SU-DHL-6 (cell line): ENCODE measurements around the gene APOBEC2.

Experiments used
- H2AFZ ChIP-seq: fragments of 200-600 bp; sonication (generic); 2 replicates; pipeline ENCODE4 v1.6.1; 2014; ENCODE audit warnings: low read depth, mild to moderate bottlenecking, moderate library complexity, mixed read lengths, antibody characterized with exemption, low read length; ENCODE audit not compliant: severe bottlenecking
- H3F3A ChIP-seq: fragments of 200-600 bp; shearing (Covaris generic); 2 replicates; pipeline ENCODE4 v1.6.0; 2016; ENCODE audit warnings: antibody characterized with exemption, mild to moderate bottlenecking; ENCODE audit not compliant: insufficient read depth
- H3K27ac ChIP-seq: fragments of 200-600 bp; sonication (generic); 2 replicates; pipeline ENCODE4 v1.5.1; 2016; ENCODE audit warnings: low read depth, mild to moderate bottlenecking, low read length, moderate library complexity, mixed read lengths
- H3K27me3 ChIP-seq: fragments of 200-600 bp; sonication (generic), shearing (Covaris generic); 2 replicates; pipeline ENCODE4 v1.6.0; 2014; ENCODE audit warnings: mild to moderate bottlenecking, low read length
- H3K36me3 ChIP-seq: fragments of 200-600 bp; sonication (generic); 2 replicates; pipeline ENCODE4 v1.6.1; 2014; ENCODE audit warnings: mild to moderate bottlenecking, low read length, mixed read lengths
- H3K4me2 ChIP-seq: fragments of 300-600, 200-600 bp; shearing (Covaris generic), sonication (generic); 2 replicates; pipeline ENCODE4 v1.6.0; 2014; ENCODE audit warnings: low read length, low read depth, mild to moderate bottlenecking; ENCODE audit not compliant: poor library complexity, severe bottlenecking
- H3K4me3 ChIP-seq: fragments of 200-600 bp; sonication (generic); 2 replicates; pipeline ENCODE4 v1.5.1; 2014; ENCODE audit warnings: antibody characterized with exemption, low read length, mild to moderate bottlenecking, mixed read lengths; ENCODE audit not compliant: insufficient read depth, poor library complexity, severe bottlenecking
- H3K79me2 ChIP-seq: fragments of 200-600 bp; sonication (generic); 2 replicates; pipeline ENCODE4 v1.6.1; 2014; ENCODE audit warnings: mild to moderate bottlenecking, low read length, moderate library complexity; ENCODE audit not compliant: insufficient read depth
- H3K9ac ChIP-seq: fragments of 200-600 bp; sonication (generic); 2 replicates; pipeline ENCODE4 v1.7.0; 2014; ENCODE audit warnings: mild to moderate bottlenecking, low read length
- H3K9me2 ChIP-seq: fragments of 200-600 bp; sonication (generic); replicated peaks from 2 replicates; pipeline ENCODE4 v1.6.1; 2014; ENCODE audit warnings: low read length; ENCODE audit not compliant: insufficient read depth
- H3K9me3 ChIP-seq: fragments of 200-600 bp; sonication (generic); 2 replicates; pipeline ENCODE4 v1.6.1; 2014; ENCODE audit warnings: low read length, mixed read lengths; ENCODE audit not compliant: insufficient read depth
- H4K20me1 ChIP-seq: fragments of 200-600 bp; sonication (generic); 2 replicates; pipeline ENCODE4 v1.6.1; 2014; ENCODE audit warnings: low read depth, mild to moderate bottlenecking, antibody characterized with exemption, low read length, moderate library complexity, mixed read lengths
- EZH2phosphoT487 ChIP-seq: fragments of 200-600 bp; sonication (generic), shearing (Covaris generic); conservative IDR thresholded peaks from 2 replicates; pipeline ENCODE4 v1.6.1; 2018; ENCODE audit warnings: mild to moderate bottlenecking, antibody characterized with exemption, low read length, moderate library complexity, mixed read lengths
- TF ChIP-seq, protein P1 (sequence below): fragments of 200-600 bp; sonication (generic); IDR thresholded peaks from one replicate; pipeline ENCODE4 v1.5.1; 2017; ENCODE audit warnings: antibody characterized with exemption, mild to moderate bottlenecking, low read length, moderate library complexity; ENCODE audit not compliant: insufficient read depth, poor library complexity, severe bottlenecking

Gene APOBEC2

DNA sequence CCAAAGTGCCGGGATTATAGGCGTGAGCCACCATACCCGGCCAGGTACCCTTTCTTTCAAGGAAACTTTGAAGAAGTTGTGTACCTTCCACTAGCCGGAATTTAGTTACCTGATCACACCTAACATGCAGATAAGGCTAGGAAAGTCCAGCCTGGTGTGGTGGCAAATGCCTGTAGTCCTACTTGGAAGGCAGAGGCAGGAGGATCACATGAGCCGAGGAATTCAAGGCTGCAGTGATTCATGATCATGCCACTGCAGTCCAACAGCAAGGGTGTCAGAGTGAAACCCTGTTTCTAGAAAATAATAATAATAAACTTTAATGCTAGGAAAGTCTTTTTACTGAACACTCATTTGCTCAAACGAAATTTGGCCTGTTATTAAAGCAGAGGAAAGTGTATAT, 40.7 kb downstream of the APOBEC2 start:
- H3K36me3 ChIP-seq, result peaks cover 81% of the 10 kb centered on the region
- no peaks in the 10 kb centered on the region for H3K9me2 ChIP-seq
- H3F3A ChIP-seq, result peaks cover 3% of the 10 kb centered on the region; the same call in 1 of the 2 replicates
- no peaks in the 10 kb centered on the region for H3K27me3 ChIP-seq
- H3K9me3 ChIP-seq, result no peaks in the 10 kb centered on the region
- H3K4me2 ChIP-seq, result no peak overlapping the region
- no peak overlapping the region for H3K9ac ChIP-seq
- no peaks in the 10 kb centered on the region for H3K79me2 ChIP-seq
- no peak for TF ChIP-seq EZH2phosphoT487
- TF ChIP-seq, protein P1, sequence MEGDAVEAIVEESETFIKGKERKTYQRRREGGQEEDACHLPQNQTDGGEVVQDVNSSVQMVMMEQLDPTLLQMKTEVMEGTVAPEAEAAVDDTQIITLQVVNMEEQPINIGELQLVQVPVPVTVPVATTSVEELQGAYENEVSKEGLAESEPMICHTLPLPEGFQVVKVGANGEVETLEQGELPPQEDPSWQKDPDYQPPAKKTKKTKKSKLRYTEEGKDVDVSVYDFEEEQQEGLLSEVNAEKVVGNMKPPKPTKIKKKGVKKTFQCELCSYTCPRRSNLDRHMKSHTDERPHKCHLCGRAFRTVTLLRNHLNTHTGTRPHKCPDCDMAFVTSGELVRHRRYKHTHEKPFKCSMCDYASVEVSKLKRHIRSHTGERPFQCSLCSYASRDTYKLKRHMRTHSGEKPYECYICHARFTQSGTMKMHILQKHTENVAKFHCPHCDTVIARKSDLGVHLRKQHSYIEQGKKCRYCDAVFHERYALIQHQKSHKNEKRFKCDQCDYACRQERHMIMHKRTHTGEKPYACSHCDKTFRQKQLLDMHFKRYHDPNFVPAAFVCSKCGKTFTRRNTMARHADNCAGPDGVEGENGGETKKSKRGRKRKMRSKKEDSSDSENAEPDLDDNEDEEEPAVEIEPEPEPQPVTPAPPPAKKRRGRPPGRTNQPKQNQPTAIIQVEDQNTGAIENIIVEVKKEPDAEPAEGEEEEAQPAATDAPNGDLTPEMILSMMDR, result no peak
- no peak overlapping the region for H2AFZ ChIP-seq
- H3K4me3 ChIP-seq, result no peak overlapping the region
- no peak overlapping the region for H3K27ac ChIP-seq
- no peaks in the 10 kb centered on the region for H4K20me1 ChIP-seq

DNA sequence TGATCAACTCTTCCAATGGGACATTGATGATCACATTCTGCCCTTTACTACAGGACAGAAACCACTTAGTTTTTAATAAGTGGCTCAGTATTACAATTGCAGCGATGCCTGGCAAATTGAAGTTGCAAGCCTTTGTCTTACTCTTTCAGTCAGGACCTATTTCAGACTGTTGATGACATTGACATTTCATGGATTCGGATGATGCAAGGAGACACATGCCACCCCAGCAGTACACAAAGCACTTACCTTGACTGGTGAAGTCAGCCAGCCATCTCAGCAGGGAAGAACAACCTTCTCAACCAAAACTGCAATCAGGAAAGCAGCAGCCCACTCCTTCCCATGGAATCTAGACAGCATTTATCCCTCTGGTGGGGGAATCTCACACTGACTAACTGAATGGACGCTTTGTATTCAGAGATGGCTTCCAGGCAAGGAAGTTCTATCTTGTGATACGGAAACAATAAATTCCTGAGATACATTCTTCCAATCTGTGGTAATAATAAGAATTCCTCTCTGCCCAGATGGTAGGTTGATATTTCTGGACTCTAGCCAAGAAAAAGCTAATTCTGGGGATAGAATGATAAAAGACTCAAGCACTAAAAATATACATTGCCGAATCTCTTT, 44.6 kb downstream of the APOBEC2 start:
- no peaks in the 10 kb centered on the region for H3K9me2 ChIP-seq
- no peaks in the 10 kb centered on the region for H3K79me2 ChIP-seq
- 0 out of 2 replicates have a peak, but pooled peaks cover 3% of the 10 kb centered on the region for H3F3A ChIP-seq
- H4K20me1 ChIP-seq, result no peaks in the 10 kb centered on the region
- H3K9ac ChIP-seq, result no peak overlapping the region
- H3K4me2 ChIP-seq, result no peak overlapping the region
- no peak overlapping the region for H2AFZ ChIP-seq
- no peaks in the 10 kb centered on the region for H3K9me3 ChIP-seq
- no peak overlapping the region for H3K4me3 ChIP-seq
- TF ChIP-seq, protein P1, result no peak
- TF ChIP-seq EZH2phosphoT487, result no peak
- H3K36me3 ChIP-seq, result peaks cover 69% of the 10 kb centered on the region
- no peak overlapping the region for H3K27ac ChIP-seq
- H3K27me3 ChIP-seq, result no peaks in the 10 kb centered on the region

GRCh38 chr6:41098366-41098765, 45.4 kb downstream of the APOBEC2 start:
- Histone ChIP-seq H2AFZ (no peak overlapping the region), H3K79me2 (no peaks in the 10 kb centered on the region), H3K27me3 (no peaks in the 10 kb centered on the region), H3K4me2 (no peak overlapping the region), H3K36me3 (peaks cover 62% of the 10 kb centered on the region), H3K9me3 (no peaks in the 10 kb centered on the region), H3K27ac (no peak overlapping the region), H3F3A (0 out of 2 replicates have a peak, but pooled peaks cover 3% of the 10 kb centered on the region), H3K9ac (no peak overlapping the region), H3K9me2 (no peaks in the 10 kb centered on the region), H4K20me1 (no peaks in the 10 kb centered on the region), H3K4me3 (no peak overlapping the region)
- TF ChIP-seq, protein P1, result no peak
- no peak for TF ChIP-seq EZH2phosphoT487
